PC-9 (cell line): ENCODE results near the gene LDLRAD3. TPM values are rescaled to one million over a fixed set of nuclear protein-coding genes. Genes with fewer than 3 reads are reported as not detected.

Experiments
- BruUV-seq: library from RNA; stranded (reverse); fragments of 400-500 nt; replicated peaks from 2 replicates; lab custom pipeline; 2021; lab: Mats Ljungman, UMichigan
- CTCF ChIA-PET: fragments of 300-600 bp; sonication (Branson Sonifier 250); formaldehyde crosslinking; loops from one replicate; lab custom pipeline; 2022; ENCODE audit warnings: antibody characterized with exemption; lab: Charles Lee
- POLR2A ChIA-PET: fragments of 300-600 bp; sonication (Branson Sonifier 250); formaldehyde crosslinking; loops from one replicate; lab custom pipeline; 2022; ENCODE audit warnings: antibody characterized with exemption; ENCODE audit not compliant: unreplicated experiment; lab: Charles Lee
- DNase-seq, 2 experiments: peaks; one replicate each; pipeline versions ENCODE4 v3.0.0 to v3.0.0-alpha.2; 2015 to 2022; ENCODE audit warnings: mixed read lengths in 1 of 2
- H2AFZ ChIP-seq: fragments of 200-600 bp; sonication (generic); 2 replicates; pipeline ENCODE4 v1.8.1; 2017; ENCODE audit warnings: antibody characterized with exemption
- H3F3A ChIP-seq: fragments of 200-600 bp; sonication (generic); 2 replicates; pipeline ENCODE4 v1.8.1; 2017; ENCODE audit warnings: antibody characterized with exemption, mild to moderate bottlenecking, low read depth; ENCODE audit not compliant: insufficient read depth
- H3K27ac ChIP-seq: fragments of 200-600 bp; sonication (generic); 2 replicates; pipeline ENCODE4 v1.6.1; 2016; ENCODE audit warnings: mixed run types
- H3K27me3 ChIP-seq: fragments of 200-600 bp; sonication (generic); 2 replicates; pipeline ENCODE4 v1.6.1; 2016; ENCODE audit warnings: low read depth, mixed run types; ENCODE audit not compliant: insufficient read depth
- H3K36me3 ChIP-seq: fragments of 200-600 bp; sonication (generic); 2 replicates; pipeline ENCODE4 v1.6.1; 2016; ENCODE audit warnings: low read depth, mixed run types
- H3K4me1 ChIP-seq: fragments of 200-600 bp; sonication (generic); replicated peaks from 2 replicates; pipeline ENCODE4 v1.6.1; 2016; ENCODE audit warnings: mixed run types; ENCODE audit not compliant: insufficient read depth
- H3K4me2 ChIP-seq: fragments of 200-600 bp; sonication (generic); 2 replicates; pipeline ENCODE4 v1.6.1; 2017; ENCODE audit warnings: mixed run types
- H3K4me3 ChIP-seq: fragments of 200-600 bp; sonication (generic); 2 replicates; pipeline ENCODE4 v1.6.1; 2016; ENCODE audit warnings: mixed run types
- H3K79me2 ChIP-seq: fragments of 200-600 bp; sonication (generic); 2 replicates; pipeline ENCODE4 v1.6.1; 2017; ENCODE audit warnings: low read depth, mixed run types
- H3K9me2 ChIP-seq: fragments of 200-600 bp; sonication (generic); 2 replicates; pipeline ENCODE4 v1.8.1; 2017; ENCODE audit warnings: mild to moderate bottlenecking; ENCODE audit not compliant: insufficient read depth
- H3K9me3 ChIP-seq: fragments of 200-600 bp; sonication (generic); 2 replicates; pipeline ENCODE4 v1.8.1; 2016; ENCODE audit warnings: low read depth; ENCODE audit not compliant: insufficient read depth
- H4K20me1 ChIP-seq: fragments of 200-600 bp; sonication (generic); 2 replicates; pipeline ENCODE4 v1.8.1; 2017; ENCODE audit not compliant: insufficient read depth
- EZH2 ChIP-seq: fragments of 200-600 bp; sonication (generic); IDR thresholded peaks from 2 replicates; pipeline ENCODE4 v1.8.0; 2017; ENCODE audit warnings: antibody characterized with exemption, low read depth
- intact Hi-C: fragments of 100-400 bp; cut with micrococcal nuclease; formaldehyde crosslinking; loops from one replicate; pipeline ENCODE4 v1.10.0; 2022; ENCODE audit not compliant: unreplicated experiment
- total RNA-seq: library from RNA; stranded (reverse); gene quantifications from 2 replicates; pipeline ENCODE4 v1.2.3, GENCODE V29; 2021
- TF ChIP-seq, protein P1 (sequence below): fragments of 200-600 bp; sonication (generic); conservative IDR thresholded peaks from 2 replicates; pipeline ENCODE4 v1.6.1; 2017; ENCODE audit warnings: mixed run types, antibody characterized with exemption, mild to moderate bottlenecking, moderate library complexity

The LDLRAD3 gene
- total RNA-seq, 1 experiment from 2014 or later: 15.9 TPM

GRCh38 chr11:36062796-36063365, 119.0 kb downstream of the LDLRAD3 start:
- POLR2A ChIA-PET: no interaction called here
- intact Hi-C loops: no loop called here
- no TSS peak for BruUV-seq

GRCh38 chr11:36065436-36065835, 121.6 kb downstream of the LDLRAD3 start:
- Histone ChIP-seq H3K27me3 (no peaks in the 10 kb centered on the region), H3K4me3 (no peak overlapping the region), H3K9me2 (no peaks in the 10 kb centered on the region), H3K79me2 (no peaks in the 10 kb centered on the region), H4K20me1 (no peaks in the 10 kb centered on the region), H3K9me3 (peaks cover 7% of the 10 kb centered on the region; the same call in 1 of the 2 replicates), H3K4me1 (no peaks in the 10 kb centered on the region), H3F3A (no peaks in the 10 kb centered on the region), H3K36me3 (no peaks in the 10 kb centered on the region), H3K4me2 (no peak overlapping the region), H2AFZ (no peak overlapping the region), H3K27ac (no peak overlapping the region)
- BruUV-seq: no TSS peak
- ChIA-PET POLR2A (no interaction called here), CTCF (no interaction called here)
- TF ChIP-seq, protein P1, sequence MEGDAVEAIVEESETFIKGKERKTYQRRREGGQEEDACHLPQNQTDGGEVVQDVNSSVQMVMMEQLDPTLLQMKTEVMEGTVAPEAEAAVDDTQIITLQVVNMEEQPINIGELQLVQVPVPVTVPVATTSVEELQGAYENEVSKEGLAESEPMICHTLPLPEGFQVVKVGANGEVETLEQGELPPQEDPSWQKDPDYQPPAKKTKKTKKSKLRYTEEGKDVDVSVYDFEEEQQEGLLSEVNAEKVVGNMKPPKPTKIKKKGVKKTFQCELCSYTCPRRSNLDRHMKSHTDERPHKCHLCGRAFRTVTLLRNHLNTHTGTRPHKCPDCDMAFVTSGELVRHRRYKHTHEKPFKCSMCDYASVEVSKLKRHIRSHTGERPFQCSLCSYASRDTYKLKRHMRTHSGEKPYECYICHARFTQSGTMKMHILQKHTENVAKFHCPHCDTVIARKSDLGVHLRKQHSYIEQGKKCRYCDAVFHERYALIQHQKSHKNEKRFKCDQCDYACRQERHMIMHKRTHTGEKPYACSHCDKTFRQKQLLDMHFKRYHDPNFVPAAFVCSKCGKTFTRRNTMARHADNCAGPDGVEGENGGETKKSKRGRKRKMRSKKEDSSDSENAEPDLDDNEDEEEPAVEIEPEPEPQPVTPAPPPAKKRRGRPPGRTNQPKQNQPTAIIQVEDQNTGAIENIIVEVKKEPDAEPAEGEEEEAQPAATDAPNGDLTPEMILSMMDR: no peak
- TF ChIP-seq EZH2: no peak
- intact Hi-C loops: no loop called here
- DNase-seq: no peak

More at GRCh38 chr11:36062796-36063365, 119.0 kb downstream of the LDLRAD3 start:
- Histone ChIP-seq H3K27me3 (no peaks in the 10 kb centered on the region), H4K20me1 (no peaks in the 10 kb centered on the region), H3K4me2 (no peak overlapping the region), H3K27ac (no peak overlapping the region), H3K9me2 (no peaks in the 10 kb centered on the region), H3F3A (no peaks in the 10 kb centered on the region), H3K4me1 (no peaks in the 10 kb centered on the region), H2AFZ (no peak overlapping the region), H3K79me2 (no peaks in the 10 kb centered on the region), H3K36me3 (no peaks in the 10 kb centered on the region), H3K9me3 (peaks cover 7% of the 10 kb centered on the region; the same call in 1 of the 2 replicates), H3K4me3 (no peak overlapping the region)
- no peak for DNase-seq
- TF ChIP-seq EZH2: no peak
- TF ChIP-seq, protein P1: no peak
- CTCF ChIA-PET: no interaction called here

GRCh38 chr11:36066891-36067290, 123.0 kb downstream of the LDLRAD3 start:
- H3K36me3 ChIP-seq: no peaks in the 10 kb centered on the region
- H3K4me2 ChIP-seq: no peak overlapping the region
- no peaks in the 10 kb centered on the region for H4K20me1 ChIP-seq
- no peak for TF ChIP-seq EZH2
- TF ChIP-seq, protein P1: no peak
- POLR2A ChIA-PET: no interaction called here
- H3K4me3 ChIP-seq: no peak overlapping the region
- CTCF ChIA-PET: no interaction called here
- DNase-seq: no peak
- no peaks in the 10 kb centered on the region for H3K27me3 ChIP-seq
- no peaks in the 10 kb centered on the region for H3F3A ChIP-seq
- H3K9me3 ChIP-seq: peaks cover 7% of the 10 kb centered on the region; the same call in 1 of the 2 replicates
- H2AFZ ChIP-seq: no peak overlapping the region
- H3K27ac ChIP-seq: no peak overlapping the region
- H3K79me2 ChIP-seq: no peaks in the 10 kb centered on the region
- intact Hi-C loops: no loop called here
- H3K4me1 ChIP-seq: no peaks in the 10 kb centered on the region
- BruUV-seq: no TSS peak
- H3K9me2 ChIP-seq: no peaks in the 10 kb centered on the region
